Mesothelial cell of epicardium (in vitro differentiated cells): ENCODE measurements around the gene UBE2E2. TPM values are rescaled to one million over a fixed set of nuclear protein-coding genes. Genes with fewer than 3 reads are reported as not detected.

Source experiments
- DNase-seq, 2 experiments: peaks; one replicate each; pipeline ENCODE4 v3.0.0; 2021; ENCODE audit warnings: low spot score in 2 of 2; ENCODE audit not compliant: unreplicated experiment in 2 of 2
- H3K27ac Mint-ChIP-seq: 2 replicates; pipeline ENCODE4 v1.8.0; 2021; ENCODE audit warnings: mixed read lengths
- H3K27me3 Mint-ChIP-seq: 2 replicates; pipeline ENCODE4 v1.8.0; 2021; ENCODE audit warnings: low read depth, mixed read lengths
- H3K36me3 Mint-ChIP-seq: 2 replicates; pipeline ENCODE4 v1.8.0; 2021; ENCODE audit warnings: mixed read lengths
- H3K4me1 Mint-ChIP-seq: 2 replicates; pipeline ENCODE4 v1.8.0; 2021; ENCODE audit warnings: mixed read lengths
- H3K4me3 Mint-ChIP-seq: 2 replicates; pipeline ENCODE4 v1.8.0; 2021; ENCODE audit warnings: mild to moderate bottlenecking, moderate library complexity, mixed read lengths
- H3K9me3 Mint-ChIP-seq: 2 replicates; pipeline ENCODE4 v1.8.0; 2021; ENCODE audit warnings: mixed read lengths
- CTCF ChIP-seq: fragments of 200-600 bp; sonication (generic); IDR thresholded peaks from one replicate; pipeline ENCODE4 v1.5.0; 2021; ENCODE audit warnings: antibody characterized with exemption; ENCODE audit not compliant: unreplicated experiment
- total RNA-seq: library from RNA; stranded (reverse); gene quantifications from 3 replicates; pipeline ENCODE4 v1.2.1, GENCODE V29; 2021

UBE2E2 gene
- total RNA-seq, 1 donor from 2014 or later: 42.3 TPM

- H3K27ac Mint-ChIP-seq: no peak overlapping the region
- H3K4me1 Mint-ChIP-seq: no peaks in the 10 kb centered on the region
- DNase-seq: no peak
- no peak for TF ChIP-seq CTCF
- peaks cover 9% of the 10 kb centered on the region for H3K36me3 Mint-ChIP-seq
- peaks cover 31% of the 10 kb centered on the region for H3K9me3 Mint-ChIP-seq
- H3K4me3 Mint-ChIP-seq: no peak overlapping the region
- no peaks in the 10 kb centered on the region for H3K27me3 Mint-ChIP-seq
Measured at GRCh38 chr3:23288286-23288685, 85.2 kb downstream of the UBE2E2 start.

- Mint-ChIP-seq H3K36me3 (peaks cover 9% of the 10 kb centered on the region), H3K9me3 (peaks cover 31% of the 10 kb centered on the region), H3K4me3 (no peak overlapping the region), H3K27ac (no peak overlapping the region), H3K27me3 (no peaks in the 10 kb centered on the region), H3K4me1 (no peaks in the 10 kb centered on the region)
- no peak for TF ChIP-seq CTCF
- no peak for DNase-seq
Measured at GRCh38 chr3:23288715-23289114, 85.6 kb downstream of the UBE2E2 start.

GRCh38 chr3:23292432-23292831, 89.3 kb downstream of the UBE2E2 start:
- Mint-ChIP-seq H3K4me3 (no peak overlapping the region), H3K27me3 (no peaks in the 10 kb centered on the region), H3K27ac (no peak overlapping the region), H3K36me3 (peaks cover 4% of the 10 kb centered on the region), H3K4me1 (no peaks in the 10 kb centered on the region), H3K9me3 (peaks cover 12% of the 10 kb centered on the region)
- DNase-seq: no peak
- TF ChIP-seq CTCF: no peak

- no peak overlapping the region for H3K4me3 Mint-ChIP-seq
- peaks cover 8% of the 10 kb centered on the region for H3K36me3 Mint-ChIP-seq
- TF ChIP-seq CTCF: no peak
- DNase-seq: no peak
- H3K9me3 Mint-ChIP-seq: peaks cover 13% of the 10 kb centered on the region
- no peaks in the 10 kb centered on the region for H3K4me1 Mint-ChIP-seq
- no peaks in the 10 kb centered on the region for H3K27me3 Mint-ChIP-seq
- H3K27ac Mint-ChIP-seq: no peak overlapping the region
Measured at GRCh38 chr3:23294770-23295387, 91.8 kb downstream of the UBE2E2 start.

GRCh38 chr3:23301819-23302218, 98.7 kb downstream of the UBE2E2 start:
- no peak overlapping the region for H3K27ac Mint-ChIP-seq
- H3K4me1 Mint-ChIP-seq: peaks cover 7% of the 10 kb centered on the region
- peaks cover 21% of the 10 kb centered on the region for H3K9me3 Mint-ChIP-seq
- TF ChIP-seq CTCF: no peak
- H3K27me3 Mint-ChIP-seq: no peaks in the 10 kb centered on the region
- no peak overlapping the region for H3K4me3 Mint-ChIP-seq
- DNase-seq: no peak
- peaks cover 8% of the 10 kb centered on the region for H3K36me3 Mint-ChIP-seq

- Mint-ChIP-seq H3K4me1 (peaks cover 7% of the 10 kb centered on the region), H3K4me3 (no peak overlapping the region), H3K9me3 (peaks cover 19% of the 10 kb centered on the region), H3K36me3 (peaks cover 8% of the 10 kb centered on the region), H3K27ac (no peak overlapping the region), H3K27me3 (no peaks in the 10 kb centered on the region)
- TF ChIP-seq CTCF: no peak
- no peak for DNase-seq
Measured at GRCh38 chr3:23302271-23302670, 99.1 kb downstream of the UBE2E2 start.
